Measurements from ENCODE around the gene ZSWIM5. TPM values are rescaled to one million over a fixed set of nuclear protein-coding genes. Genes with fewer than 3 reads are reported as not detected.
"Not testable (repeated sequence)": the region's sequence is repeated elsewhere in the genome, so short reads cannot be mapped to it uniquely, and the experiment has no call there.

The ZSWIM5 gene
- total RNA-seq, 1 experiment from 2014 or later: 0.56 TPM

DNA sequence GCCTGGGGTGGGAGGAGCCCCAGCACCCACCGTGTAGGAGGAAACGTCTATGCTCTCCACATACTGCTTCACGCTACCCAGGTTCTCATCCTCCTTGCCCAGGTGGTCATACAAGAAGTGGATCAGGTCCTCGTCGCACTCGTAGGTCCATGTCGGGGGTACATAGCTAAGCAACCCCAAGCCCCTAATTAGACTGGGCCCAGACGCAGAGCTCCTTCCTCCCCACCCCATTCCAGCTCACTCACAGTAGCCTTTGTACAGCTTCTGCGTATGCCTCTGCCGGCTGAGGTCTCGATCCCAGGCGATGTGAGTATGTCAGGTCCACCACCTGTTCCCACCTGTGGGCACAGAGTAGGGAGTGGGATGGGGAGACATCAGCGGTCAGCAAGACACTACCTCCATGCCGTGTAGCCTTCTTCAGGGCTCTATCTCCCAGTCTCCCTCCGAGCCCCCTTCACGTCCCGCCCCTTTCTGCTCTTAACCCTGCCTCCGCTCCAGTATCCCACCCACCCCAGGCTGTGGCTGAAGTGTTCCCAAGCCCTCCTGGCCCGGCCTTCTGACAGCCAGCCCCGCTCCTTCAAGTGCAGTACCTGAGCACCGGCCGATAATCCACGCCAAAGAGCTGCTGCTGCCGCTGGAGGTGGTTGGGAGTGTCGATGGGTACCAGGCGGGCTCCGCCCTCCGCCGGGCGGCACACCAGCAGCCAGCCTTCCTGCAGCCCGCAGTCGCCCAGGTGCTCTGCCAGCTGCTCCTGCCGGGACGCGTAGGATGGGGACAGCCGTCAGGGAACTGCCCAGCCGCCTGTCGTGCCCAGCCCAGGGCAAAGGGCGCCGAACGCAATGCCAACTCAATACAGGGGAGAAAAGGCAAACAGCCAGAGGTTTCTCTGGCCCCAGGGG lies 196.2 kb downstream of the ZSWIM5 start:
- H3K27me3 ChIP-seq: no peaks in the 10 kb centered on the region
- peak; percentile 28 for DNase-seq
- H3K36me3 ChIP-seq: peaks cover 24% of the 10 kb centered on the region
- H3K9me3 ChIP-seq: no peaks in the 10 kb centered on the region
- peak overlapping the region; percentile 93 for H3K4me3 ChIP-seq

GRCh38 chr1:45009296-45009865 lies 197.0 kb downstream of the ZSWIM5 start:
- H3K36me3 ChIP-seq: peaks cover 17% of the 10 kb centered on the region
- DNase-seq: no peak
- H3K27me3 ChIP-seq: no peaks in the 10 kb centered on the region
- H3K4me3 ChIP-seq: no peak overlapping the region; the same call in 1 of the 2 replicates
- H3K9me3 ChIP-seq: no peaks in the 10 kb centered on the region

- no peak overlapping the region for H3K4me3 ChIP-seq
- no peak for DNase-seq
- H3K36me3 ChIP-seq: peaks cover 14% of the 10 kb centered on the region
- no peaks in the 10 kb centered on the region for H3K27me3 ChIP-seq
- H3K9me3 ChIP-seq: no peaks in the 10 kb centered on the region
These were observed 197.9 kb downstream of the ZSWIM5 start for GRCh38 chr1:45008516-45008915.

DNA sequence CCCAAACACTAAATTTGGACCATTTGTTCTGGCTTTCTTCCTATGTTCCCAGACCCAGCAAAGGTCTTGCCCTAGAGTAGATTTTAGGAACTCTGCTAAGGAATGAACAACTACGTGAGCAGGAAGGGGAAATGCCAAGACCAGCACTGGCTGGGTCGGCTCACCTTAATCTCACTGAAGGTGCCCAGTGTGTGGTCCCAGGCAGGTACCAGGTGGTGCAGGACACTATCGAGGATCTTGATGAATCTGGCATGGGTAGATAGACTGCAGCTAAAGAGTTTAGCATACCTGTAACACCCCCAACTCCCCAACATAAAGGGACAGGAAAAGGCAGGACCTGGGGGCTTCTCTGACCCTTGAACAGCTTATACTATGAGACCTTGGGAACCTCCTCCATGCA lies 198.3 kb downstream of the ZSWIM5 start:
- H3K36me3 ChIP-seq: peaks cover 10% of the 10 kb centered on the region
- no peaks in the 10 kb centered on the region for H3K27me3 ChIP-seq
- no peaks in the 10 kb centered on the region for H3K9me3 ChIP-seq
- DNase-seq: no peak
- no peak overlapping the region for H3K4me3 ChIP-seq

DNA sequence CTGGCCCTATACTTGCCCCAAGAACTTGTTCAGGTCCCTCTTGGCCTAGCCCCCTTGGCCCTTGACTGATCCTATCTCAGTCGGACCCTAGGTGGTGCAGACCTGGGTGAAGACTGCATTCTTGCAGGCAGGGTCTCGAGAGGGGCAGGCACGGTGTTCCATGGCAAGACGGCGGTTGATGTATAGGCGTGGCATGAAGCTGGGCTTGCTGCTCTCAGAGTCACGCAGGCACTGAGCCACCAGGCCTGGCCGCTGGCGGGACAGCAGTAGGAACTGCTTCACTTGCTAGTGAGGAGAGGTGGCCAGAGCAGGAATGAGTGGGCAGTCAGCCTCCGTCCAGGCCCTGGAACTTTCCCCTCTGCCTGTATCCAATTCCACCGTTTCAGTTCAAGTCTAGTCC lies 199.1 kb downstream of the ZSWIM5 start:
- Histone ChIP-seq H3K4me3 (no peak overlapping the region), H3K27me3 (no peaks in the 10 kb centered on the region), H3K36me3 (peaks cover 9% of the 10 kb centered on the region), H3K9me3 (no peaks in the 10 kb centered on the region)
- DNase-seq: no peak

GRCh38 chr1:45005761-45006160 lies 200.6 kb downstream of the ZSWIM5 start:
- DNase-seq: no peak
- Histone ChIP-seq H3K9me3 (no peaks in the 10 kb centered on the region), H3K36me3 (peaks cover 9% of the 10 kb centered on the region), H3K4me3 (no peak overlapping the region), H3K27me3 (no peaks in the 10 kb centered on the region)

DNA sequence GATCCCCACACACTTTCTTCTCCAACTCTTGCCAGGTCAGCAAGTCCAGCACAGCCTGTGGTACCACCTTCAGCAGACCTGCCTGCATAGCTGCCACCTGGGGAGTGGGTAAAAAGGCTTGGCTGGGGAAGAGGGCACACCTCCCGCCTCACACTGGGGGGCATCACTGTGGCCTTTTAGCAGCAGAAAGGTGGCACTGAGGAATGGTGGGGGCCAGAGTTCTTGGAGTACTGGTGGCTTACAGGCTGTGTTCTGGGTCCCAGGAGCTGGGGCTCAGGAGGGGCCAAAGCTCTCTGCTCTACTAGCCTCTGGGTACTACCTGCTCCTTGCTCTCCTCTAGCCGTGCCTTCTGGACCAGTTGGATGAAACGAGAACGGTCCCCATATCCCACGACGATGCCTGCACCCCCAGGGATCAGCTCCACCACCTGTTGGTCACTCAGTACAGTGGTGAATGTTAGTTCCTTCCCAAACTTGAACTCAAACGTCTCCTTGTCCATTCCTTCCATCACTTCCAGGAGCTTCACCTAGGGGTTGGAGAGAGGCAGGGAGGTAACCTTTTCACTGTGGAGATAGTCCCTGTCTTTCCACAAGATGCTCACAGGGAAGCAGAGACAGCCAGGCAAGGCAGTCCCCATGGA lies 202.0 kb downstream of the ZSWIM5 start:
- H3K9me3 ChIP-seq: no peaks in the 10 kb centered on the region
- H3K36me3 ChIP-seq: peaks cover 9% of the 10 kb centered on the region
- no peak overlapping the region for H3K4me3 ChIP-seq
- DNase-seq: no peak
- no peaks in the 10 kb centered on the region for H3K27me3 ChIP-seq

DNA sequence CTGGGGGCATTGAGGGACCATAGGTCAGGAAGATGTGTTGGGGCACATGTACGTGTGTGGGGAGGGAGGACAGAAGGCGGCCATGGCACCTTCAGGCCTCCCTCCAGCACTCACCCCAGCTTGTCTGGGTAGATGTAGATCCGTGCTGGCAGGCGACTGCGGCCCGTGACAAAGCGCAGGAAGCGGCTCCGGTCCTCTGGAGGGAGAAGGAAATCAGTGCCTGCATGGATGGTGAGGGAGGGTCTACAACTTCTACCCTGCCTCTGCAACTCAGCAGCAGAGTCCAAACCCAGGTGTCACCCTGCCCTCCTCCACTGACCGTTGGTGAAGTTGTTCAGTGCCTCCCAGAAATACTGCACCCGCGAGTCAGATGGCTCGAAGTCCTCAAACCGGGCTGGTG lies 202.7 kb downstream of the ZSWIM5 start:
- Histone ChIP-seq H3K36me3 (peaks cover 4% of the 10 kb centered on the region), H3K27me3 (no peaks in the 10 kb centered on the region), H3K9me3 (no peaks in the 10 kb centered on the region), H3K4me3 (no peak overlapping the region)
- DNase-seq: no peak

GRCh38 chr1:45002650-45003645 lies 203.5 kb downstream of the ZSWIM5 start:
- Histone ChIP-seq H3K9me3 (no peaks in the 10 kb centered on the region), H3K4me3 (no peak overlapping the region), H3K36me3 (peaks cover 2% of the 10 kb centered on the region), H3K27me3 (no peaks in the 10 kb centered on the region)
- DNase-seq: no peak

GRCh38 chr1:45001576-45001975 lies 204.8 kb downstream of the ZSWIM5 start:
- not testable (repeated sequence) for H3K4me3 ChIP-seq, DNase-seq, H3K9me3 ChIP-seq, H3K36me3 ChIP-seq, H3K27me3 ChIP-seq

DNA sequence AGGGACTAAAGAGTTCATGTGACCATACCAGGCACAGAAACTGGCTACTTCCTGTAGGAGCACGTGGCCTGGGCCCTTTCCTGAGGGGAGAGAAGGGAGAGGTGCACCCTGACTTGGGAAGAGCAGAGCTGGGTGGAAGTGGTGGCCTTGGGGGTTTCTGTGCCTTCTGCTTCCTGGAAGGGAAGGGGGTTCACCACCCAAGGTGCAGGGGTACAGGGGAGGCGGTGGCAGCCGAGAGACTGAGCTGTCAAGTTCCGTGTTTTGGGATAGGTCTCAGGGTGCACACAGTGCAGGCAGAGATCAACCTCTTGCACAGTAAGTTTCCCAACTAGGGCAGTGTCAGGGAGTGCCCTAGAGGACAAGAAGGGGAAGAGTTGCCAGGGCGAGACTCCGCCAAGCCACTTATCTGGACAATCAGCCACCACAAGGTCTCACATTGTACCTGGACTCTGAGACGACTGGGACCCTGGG lies 205.4 kb downstream of the ZSWIM5 start:
- no peaks in the 10 kb centered on the region for H3K27me3 ChIP-seq
- H3K4me3 ChIP-seq: no peak overlapping the region
- H3K9me3 ChIP-seq: no peaks in the 10 kb centered on the region
- H3K36me3 ChIP-seq: peaks cover 2% of the 10 kb centered on the region
- no peak for DNase-seq

DNA sequence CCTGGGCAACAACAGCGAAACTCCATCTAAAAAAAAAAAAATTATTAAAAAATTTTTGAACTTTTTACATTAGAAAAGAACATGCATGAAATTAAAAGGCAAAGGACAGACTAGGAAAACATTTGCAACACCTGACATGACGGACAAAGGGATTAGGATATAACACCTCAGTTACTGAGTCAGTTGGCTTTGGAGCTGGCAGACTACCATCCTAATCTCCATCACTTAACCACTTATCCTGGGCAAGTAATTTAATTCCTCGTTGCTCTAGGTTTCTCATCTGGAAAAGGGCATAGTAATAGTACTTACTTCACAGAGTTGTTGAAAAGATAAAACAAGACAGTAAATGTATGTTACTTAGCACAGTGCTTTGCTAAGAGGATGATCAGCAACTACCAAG lies 207.2 kb downstream of the ZSWIM5 start:
- no peak for DNase-seq
- Histone ChIP-seq H3K9me3 (no peaks in the 10 kb centered on the region), H3K4me3 (no peak overlapping the region), H3K27me3 (no peaks in the 10 kb centered on the region), H3K36me3 (peaks cover 1% of the 10 kb centered on the region)

DNA sequence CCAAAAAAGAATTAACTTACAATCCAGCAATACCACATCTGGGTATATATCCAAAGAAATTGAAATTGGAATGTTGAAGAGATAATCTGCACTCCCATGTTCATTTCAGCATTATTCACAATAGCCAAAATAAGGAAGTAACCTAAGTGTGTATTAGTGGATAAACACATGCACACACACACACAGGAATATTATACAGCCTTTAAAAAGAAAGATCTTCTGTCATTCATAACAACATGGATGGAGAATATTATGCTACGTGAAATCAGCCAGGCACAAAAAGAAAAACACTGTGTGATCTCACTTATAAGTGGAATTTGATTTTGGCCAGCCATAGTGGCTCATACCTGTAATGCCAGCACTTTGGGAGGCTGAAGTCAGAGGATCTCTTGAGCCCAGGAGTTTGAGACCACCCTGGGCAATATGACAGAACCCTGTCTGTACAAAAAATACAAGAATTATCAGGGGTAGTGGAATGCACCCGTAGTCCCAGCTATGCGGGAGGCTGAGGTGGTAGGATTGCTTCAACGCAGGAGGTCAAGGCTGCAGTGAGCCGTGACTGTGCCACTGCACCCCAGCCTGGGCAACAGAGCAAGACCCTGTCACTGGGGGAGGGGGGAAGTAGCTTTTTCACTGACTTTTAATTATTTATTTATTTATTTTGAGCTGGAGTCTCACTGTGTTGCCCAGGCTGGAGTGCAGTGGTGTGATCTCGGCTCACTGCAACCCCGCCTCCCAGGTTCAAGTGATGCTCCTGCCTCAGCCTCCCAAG lies 210.8 kb downstream of the ZSWIM5 start:
- no peak for DNase-seq
- no peaks in the 10 kb centered on the region for H3K36me3 ChIP-seq
- no peaks in the 10 kb centered on the region for H3K27me3 ChIP-seq
- no peak overlapping the region for H3K4me3 ChIP-seq
- H3K9me3 ChIP-seq: no peaks in the 10 kb centered on the region

DNA sequence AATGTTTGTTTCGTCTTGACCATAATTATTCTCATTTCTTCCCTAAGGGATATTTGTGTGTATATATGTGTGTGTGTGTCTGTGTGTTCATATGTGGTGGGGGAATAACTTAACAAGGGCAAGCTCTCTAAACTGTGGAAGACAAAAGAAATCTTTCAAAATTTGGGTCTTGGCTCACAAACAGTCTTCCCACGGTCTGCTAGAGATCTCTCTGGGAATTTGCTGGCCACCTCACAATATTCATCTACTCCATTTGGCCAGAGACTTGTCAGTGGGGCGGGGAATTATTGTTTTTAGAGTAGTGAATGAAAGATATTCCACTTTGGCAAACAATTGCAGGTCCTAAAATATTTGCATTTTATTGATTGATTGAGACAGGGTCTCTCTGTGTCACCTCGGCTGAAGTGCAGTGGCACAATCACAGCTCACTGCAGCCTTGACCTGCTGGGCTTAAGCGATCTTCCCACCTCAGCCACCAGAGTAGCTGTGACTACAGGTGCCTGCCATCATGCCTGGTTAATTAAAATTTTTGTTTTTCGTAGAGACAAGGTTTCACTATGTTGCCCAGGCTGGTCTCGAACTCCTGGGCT lies 212.0 kb downstream of the ZSWIM5 start:
- no peaks in the 10 kb centered on the region for H3K9me3 ChIP-seq
- no peaks in the 10 kb centered on the region for H3K27me3 ChIP-seq
- no peak for DNase-seq
- no peaks in the 10 kb centered on the region for H3K36me3 ChIP-seq
- H3K4me3 ChIP-seq: no peak overlapping the region

- no peaks in the 10 kb centered on the region for H3K9me3 ChIP-seq
- no peaks in the 10 kb centered on the region for H3K27me3 ChIP-seq
- no peak for DNase-seq
- no peaks in the 10 kb centered on the region; the same call in 1 of the 2 replicates for H3K36me3 ChIP-seq
- H3K4me3 ChIP-seq: no peak overlapping the region
These were observed 217.8 kb downstream of the ZSWIM5 start for GRCh38 chr1:44988531-44989156.

All from MG63 (cell line).